GM13977 (cell line): Measurements from ENCODE around the gene LBH.

Experiments used
- DNase-seq: peaks from one replicate; pipeline ENCODE4 v3.0.0; 2012; ENCODE audit warnings: low spot score
- in situ Hi-C: fragments of 300-500 bp; cut with MboI; formaldehyde crosslinking; loops from one replicate; pipeline ENCODE4 v1.12.0; 2022; ENCODE audit warnings: low sequenced_read_pairs, low pct_unique_long_range_greater_than_20kb, mixed read lengths, inconsistent platforms; ENCODE audit not compliant: unreplicated experiment
- TF ChIP-seq, protein P1 (sequence below): IDR thresholded peaks from 2 replicates; pipeline ENCODE4 v1.5.1; 2012; ENCODE audit warnings: mild to moderate bottlenecking, control low read depth; ENCODE audit not compliant: insufficient read depth; ENCODE audit errors: extremely low read depth, missing control alignments

Gene LBH

GRCh38 chr2:30280596-30281434 is 49.5 kb downstream of the LBH start:
- in situ Hi-C loops = no loop called here
- no peak for DNase-seq
- TF ChIP-seq, protein P1, sequence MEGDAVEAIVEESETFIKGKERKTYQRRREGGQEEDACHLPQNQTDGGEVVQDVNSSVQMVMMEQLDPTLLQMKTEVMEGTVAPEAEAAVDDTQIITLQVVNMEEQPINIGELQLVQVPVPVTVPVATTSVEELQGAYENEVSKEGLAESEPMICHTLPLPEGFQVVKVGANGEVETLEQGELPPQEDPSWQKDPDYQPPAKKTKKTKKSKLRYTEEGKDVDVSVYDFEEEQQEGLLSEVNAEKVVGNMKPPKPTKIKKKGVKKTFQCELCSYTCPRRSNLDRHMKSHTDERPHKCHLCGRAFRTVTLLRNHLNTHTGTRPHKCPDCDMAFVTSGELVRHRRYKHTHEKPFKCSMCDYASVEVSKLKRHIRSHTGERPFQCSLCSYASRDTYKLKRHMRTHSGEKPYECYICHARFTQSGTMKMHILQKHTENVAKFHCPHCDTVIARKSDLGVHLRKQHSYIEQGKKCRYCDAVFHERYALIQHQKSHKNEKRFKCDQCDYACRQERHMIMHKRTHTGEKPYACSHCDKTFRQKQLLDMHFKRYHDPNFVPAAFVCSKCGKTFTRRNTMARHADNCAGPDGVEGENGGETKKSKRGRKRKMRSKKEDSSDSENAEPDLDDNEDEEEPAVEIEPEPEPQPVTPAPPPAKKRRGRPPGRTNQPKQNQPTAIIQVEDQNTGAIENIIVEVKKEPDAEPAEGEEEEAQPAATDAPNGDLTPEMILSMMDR = no peak

DNA sequence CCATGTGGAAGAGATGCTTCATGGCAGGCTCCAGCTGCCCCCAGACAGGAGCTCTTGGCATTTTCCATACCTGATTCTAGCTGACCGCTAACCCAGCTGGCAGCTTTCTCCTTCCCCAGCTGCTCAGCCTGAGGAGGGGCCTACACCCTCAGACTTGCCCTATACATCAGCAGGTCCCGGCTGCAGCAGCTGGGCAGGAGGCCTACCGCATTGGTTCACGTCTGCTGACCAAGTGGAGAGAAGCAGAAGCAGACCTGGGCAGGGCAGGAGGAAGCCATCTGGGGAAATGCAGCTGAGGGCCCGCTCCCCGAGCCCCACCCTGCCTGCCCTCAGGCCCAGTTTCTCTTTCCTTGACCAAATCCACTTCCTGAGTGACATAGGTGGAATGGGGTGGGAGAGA is 50.7 kb downstream of the LBH start:
- in situ Hi-C loops = no loop called here
- TF ChIP-seq, protein P1 = no peak
- DNase-seq = no peak

GRCh38 chr2:30282721-30283120 is 51.4 kb downstream of the LBH start:
- no peak for DNase-seq
- in situ Hi-C loops = no loop called here
- TF ChIP-seq, protein P1 = no peak

DNA sequence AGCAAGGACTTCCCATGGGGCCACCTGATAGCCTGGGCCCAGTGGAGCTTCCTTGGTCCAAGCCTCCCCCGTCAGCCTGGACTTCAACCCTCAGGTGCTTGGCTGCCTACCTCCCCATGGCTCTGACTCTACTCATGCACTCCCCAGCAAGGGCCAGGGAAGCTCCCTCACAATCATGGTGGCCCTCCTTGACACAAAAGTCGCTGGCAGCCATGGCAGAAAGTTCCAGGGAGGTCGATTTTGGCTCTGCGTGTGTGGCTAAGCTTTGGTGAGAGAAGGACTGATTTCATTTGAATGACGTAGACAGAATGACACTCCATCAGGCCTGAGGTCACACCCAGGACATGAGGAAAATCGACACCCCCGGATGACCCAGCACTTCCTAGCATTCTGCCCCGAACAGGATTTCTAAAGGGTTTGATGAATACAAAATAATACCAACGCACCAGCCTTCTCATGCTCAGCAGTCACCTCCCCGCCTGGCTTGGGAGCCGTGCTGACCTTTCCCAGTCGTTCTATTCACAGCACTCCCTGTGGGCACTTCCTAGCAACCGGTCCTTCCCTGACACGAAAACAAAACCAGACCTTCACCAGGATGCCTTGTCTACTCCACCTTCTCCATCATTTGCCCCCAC is 52.7 kb downstream of the LBH start:
- TF ChIP-seq, protein P1 = no peak
- in situ Hi-C loops = no loop called here
- DNase-seq = no peak

DNA sequence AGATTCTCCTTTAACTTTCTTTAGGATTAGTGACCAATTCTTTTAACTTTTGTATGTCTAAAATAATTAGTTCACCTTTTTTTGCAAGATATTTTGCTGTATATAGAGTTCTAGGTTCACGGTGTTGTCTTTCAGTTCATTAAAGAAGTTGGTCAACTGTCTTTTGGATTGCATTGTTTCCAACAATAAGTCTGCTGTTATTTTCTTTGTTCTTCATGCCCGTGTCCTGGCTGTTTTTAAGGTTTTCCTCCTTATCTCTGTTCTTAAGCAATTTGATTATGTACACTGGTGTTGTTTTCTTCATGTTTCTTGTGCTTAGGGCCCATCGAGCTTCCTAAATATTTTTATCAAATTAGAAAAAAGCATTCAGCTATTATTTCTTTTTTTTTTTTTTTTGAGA is 54.4 kb downstream of the LBH start:
- in situ Hi-C loops = no loop called here
- no peak for DNase-seq
- TF ChIP-seq, protein P1 = no peak

DNA sequence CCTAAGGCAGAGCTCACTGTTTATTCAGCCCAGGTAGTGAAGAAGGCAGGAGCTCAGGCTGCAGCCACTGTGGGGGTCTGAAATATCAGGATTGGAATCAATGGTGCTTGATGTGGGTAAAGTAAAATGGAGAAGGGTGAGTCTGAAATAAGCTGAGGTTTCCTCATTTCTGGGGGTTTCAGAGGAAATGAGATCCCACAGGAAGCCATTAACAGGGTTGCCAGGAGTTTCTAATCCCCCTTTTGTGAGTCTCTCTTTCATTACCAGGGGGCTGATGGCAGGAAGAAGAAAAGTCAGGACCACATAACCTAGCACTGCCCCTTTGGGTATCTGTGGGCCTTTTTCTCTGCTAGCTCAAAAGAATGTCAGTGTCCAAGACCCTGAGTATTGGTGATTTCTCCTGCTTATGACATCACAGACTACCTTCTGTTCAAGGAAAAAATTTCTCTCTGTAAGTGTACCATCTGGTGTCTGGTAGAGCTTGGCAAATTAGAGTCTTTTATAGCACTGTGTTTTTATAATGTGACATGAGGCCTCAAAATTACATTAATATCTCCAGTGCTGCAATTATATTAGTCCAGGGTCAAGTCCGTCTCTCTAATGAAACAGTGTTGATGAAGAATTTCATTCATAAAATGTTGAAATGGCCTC is 56.0 kb downstream of the LBH start:
- in situ Hi-C loops = no loop called here
- no peak for DNase-seq
- TF ChIP-seq, protein P1 = no peak
